Measurements from ENCODE around the gene DTX2. TPM values are rescaled to one million over a fixed set of nuclear protein-coding genes. Genes with fewer than 3 reads are reported as not detected.

Gene DTX2
- total and polyA plus RNA-seq, 2 experiments from 2014 or later: 36.1 to 77.9 TPM

GRCh38 chr7:76514926-76515771 lies 53.6 kb downstream of the DTX2 start:
- ATAC-seq (no peak), DNase-seq (ENCODE audit: low spot score) (peak; percentile 6)
- 0 out of 2 replicates have a peak, but pooled peaks cover 6% of the 10 kb centered on the region for H3K4me1 ChIP-seq (ENCODE audit: insufficient read depth)
- no peaks in the 10 kb centered on the region for H3F3A ChIP-seq (replicated peaks; ENCODE audit: low read depth)
- H3K27ac ChIP-seq (ENCODE audit: low read depth): no peak overlapping the region
- no peak for TF ChIP-seq JUNB (IDR thresholded peaks at IDR 0.05; ENCODE audit: unreplicated experiment)
- no peak for TF ChIP-seq CREB1 (CRISPR knock-in tag; IDR thresholded peaks at IDR 0.05; ENCODE audit: low read depth)
- no peak for TF ChIP-seq STAT1 (IDR thresholded peaks at IDR 0.05; ENCODE audit: unreplicated experiment)
- TF ChIP-seq ETS1 (IDR thresholded peaks at IDR 0.05): no peak
- TF ChIP-seq CTCF (conservative IDR thresholded peaks at IDR 0.05; ENCODE audit: low read depth in 2 of 2): no peak
- no peak for TF ChIP-seq ZNF114 (CRISPR knock-in tag; IDR thresholded peaks at IDR 0.05)
- TF ChIP-seq ZNF462 (CRISPR knock-in tag; IDR thresholded peaks at IDR 0.05): no peak
- no peak for TF ChIP-seq ZNF331 (CRISPR knock-in tag; IDR thresholded peaks at IDR 0.05; ENCODE audit: low read depth)
- TF ChIP-seq REST (IDR thresholded peaks at IDR 0.05; ENCODE audit: unreplicated experiment): no peak
- TF ChIP-seq EZH2 (IDR thresholded peaks at IDR 0.05; ENCODE audit: low read depth, unreplicated experiment): no peak
- no peak for TF ChIP-seq NANOG (IDR thresholded peaks at IDR 0.05; ENCODE audit: borderline replicate concordance)
- no peak for TF ChIP-seq POLR2AphosphoS5 (IDR thresholded peaks at IDR 0.05; ENCODE audit: low read depth)
- Mint-ChIP-seq H3K9me3 (no peaks in the 10 kb centered on the region), H3K4me3 (no peak overlapping the region), H3K27me3 (ENCODE audit: insufficient read depth, low read depth, poor library complexity) (peaks cover 5% of the 10 kb centered on the region), H3K27ac (no peak overlapping the region), H3K4me1 (no peaks in the 10 kb centered on the region; the same call in 2 of the 3 replicates), H3K36me3 (ENCODE audit: low read depth) (no peaks in the 10 kb centered on the region)
- H3K4me3 ChIP-seq: no peak overlapping the region
- H3K27me3 ChIP-seq (ENCODE audit: insufficient read depth): no peaks in the 10 kb centered on the region
- no peaks in the 10 kb centered on the region for H3K9me2 ChIP-seq (ENCODE audit: insufficient read depth)
- H4K20me1 ChIP-seq (replicated peaks; ENCODE audit: insufficient read depth): no peaks in the 10 kb centered on the region
- H3K79me2 ChIP-seq (replicated peaks; ENCODE audit: insufficient read depth): no peaks in the 10 kb centered on the region
- H2AFZ ChIP-seq: no peak overlapping the region
- no peak overlapping the region for H3K4me2 ChIP-seq
- no peaks in the 10 kb centered on the region for H3K36me3 ChIP-seq (ENCODE audit: insufficient read depth)
